HuH-7 (cell line): ENCODE data around the gene IRGQ.

Source experiments
- DNase-seq: peaks from one replicate; pipeline ENCODE4 v3.0.0; 2011; ENCODE audit warnings: low spot score

The IRGQ gene

GRCh38 chr19:43540381-43540780 is 55.6 kb downstream of the IRGQ start:
- DNase-seq = no peak

- DNase-seq = no peak
These were observed 57.0 kb downstream of the IRGQ start for GRCh38 chr19:43538922-43539321.

GRCh38 chr19:43534816-43535761 is 60.8 kb downstream of the IRGQ start:
- peak; percentile 70 for DNase-seq
